ENCODE data around the gene GRIN3A. TPM values are rescaled to one million over a fixed set of nuclear protein-coding genes. Genes with fewer than 3 reads are reported as not detected.
A peak's percentile ranks its signal among the peaks of the same experiment; 100 is the strongest.

Gene GRIN3A
- total RNA-seq, 1 experiment from 2014 or later = not detected

DNA sequence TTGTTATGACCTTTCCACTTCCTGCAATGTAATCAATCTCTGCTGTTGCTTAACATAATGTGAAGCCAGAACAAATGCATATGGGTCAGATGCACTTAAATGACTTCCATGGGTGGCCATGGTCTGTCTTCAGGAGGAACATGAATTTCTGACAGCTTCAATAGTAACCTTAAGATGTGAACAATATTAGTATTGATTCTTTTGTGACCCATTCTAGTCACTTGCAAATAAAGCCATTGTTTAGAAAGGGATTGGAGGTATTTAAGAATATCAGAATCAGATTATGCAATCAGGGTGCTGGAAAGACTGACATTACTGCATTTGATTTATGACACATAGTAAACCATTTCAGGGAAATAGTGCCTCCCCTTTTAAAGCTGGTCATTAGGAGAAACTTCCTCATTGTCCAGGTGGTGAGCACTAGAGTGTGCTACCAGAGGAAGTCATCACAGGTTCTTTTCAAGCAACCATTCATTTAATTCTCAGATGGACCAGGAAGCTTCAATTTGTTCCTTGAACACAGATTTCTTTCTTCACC lies 32.1 kb downstream of the GRIN3A start:
- no peak for DNase-seq (ENCODE audit: low read depth)

DNA sequence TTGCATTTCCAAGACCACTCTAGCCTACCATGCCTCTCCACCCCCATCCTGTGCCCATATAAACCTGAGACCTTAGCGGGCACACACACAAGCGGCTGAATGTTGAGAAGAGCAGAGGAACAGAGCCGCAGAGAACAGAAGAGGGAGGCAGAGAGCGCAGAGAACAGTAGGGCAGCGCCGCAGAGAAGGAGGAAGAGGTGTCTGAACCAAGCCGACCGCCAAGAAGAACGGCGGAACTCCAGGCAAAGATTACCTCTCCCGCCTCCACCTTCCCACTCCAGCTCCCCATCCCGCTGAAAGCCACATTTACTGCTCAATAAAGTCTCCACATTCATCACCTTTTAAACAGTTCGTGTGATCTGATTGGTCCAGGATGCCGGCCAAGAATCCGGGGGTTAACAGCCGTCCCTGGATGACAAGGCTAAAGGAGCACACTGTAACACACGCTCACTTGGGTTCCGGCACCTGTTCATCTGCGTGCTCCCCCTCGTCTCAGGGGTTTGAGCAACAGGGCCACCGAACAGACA lies 33.2 kb downstream of the GRIN3A start:
- DNase-seq (ENCODE audit: low read depth) = peak; percentile 24

DNA sequence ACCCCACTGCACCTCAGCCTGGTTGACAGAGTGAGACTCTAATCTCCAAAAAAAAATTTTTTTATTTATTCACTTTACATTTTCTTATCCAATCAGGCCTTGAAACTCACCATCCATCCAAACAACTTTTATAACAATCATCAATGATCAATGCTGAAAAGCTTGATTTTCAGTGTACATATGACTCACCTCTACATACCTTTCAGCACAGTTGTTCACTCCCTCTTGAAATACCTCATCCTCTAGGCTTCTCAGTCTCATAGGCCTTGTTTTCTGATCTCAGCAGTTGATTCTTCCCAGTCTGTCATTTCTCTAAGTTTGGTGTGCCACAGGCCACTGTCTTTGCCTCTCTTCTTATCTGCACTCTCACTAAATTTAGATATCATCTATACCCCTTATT lies 36.2 kb downstream of the GRIN3A start:
- no peak for DNase-seq (ENCODE audit: low read depth)

DNA sequence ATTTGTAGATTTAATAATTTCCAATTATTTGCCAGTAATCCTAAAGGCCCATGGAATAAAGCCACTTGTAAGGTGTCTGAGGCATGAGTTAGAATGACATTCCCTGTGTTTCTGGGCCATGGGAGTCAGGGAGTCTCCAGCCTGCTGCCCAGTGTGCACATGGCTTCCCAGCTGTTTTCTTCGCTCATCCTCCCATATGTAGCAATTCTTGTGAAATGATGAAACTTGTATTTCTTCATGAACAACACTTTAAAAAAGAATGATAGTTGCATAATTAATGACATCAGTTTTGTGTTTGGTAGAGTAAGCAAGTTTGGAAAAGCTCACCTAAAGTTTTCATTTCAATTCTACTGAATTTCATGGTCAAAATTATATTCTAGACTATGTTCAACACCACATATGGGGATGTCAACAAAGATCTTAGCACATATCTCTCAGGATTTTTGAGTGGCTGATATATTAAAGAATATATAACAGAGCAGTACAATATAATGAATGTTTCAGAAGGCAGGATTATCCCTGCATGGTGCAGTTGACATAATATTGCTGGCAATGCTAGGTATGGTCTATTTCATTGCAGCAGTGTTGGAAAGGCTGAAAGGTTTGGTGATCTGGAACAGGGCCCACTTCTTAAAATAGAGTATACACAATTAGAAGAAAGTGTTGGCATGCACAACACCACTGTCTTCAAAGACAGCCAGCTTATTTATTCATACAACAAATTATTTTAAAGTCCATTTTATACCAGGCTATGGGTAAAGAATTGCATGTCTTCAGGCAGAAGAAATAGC lies 44.7 kb downstream of the GRIN3A start:
- no peak for DNase-seq (ENCODE audit: low read depth)

DNA sequence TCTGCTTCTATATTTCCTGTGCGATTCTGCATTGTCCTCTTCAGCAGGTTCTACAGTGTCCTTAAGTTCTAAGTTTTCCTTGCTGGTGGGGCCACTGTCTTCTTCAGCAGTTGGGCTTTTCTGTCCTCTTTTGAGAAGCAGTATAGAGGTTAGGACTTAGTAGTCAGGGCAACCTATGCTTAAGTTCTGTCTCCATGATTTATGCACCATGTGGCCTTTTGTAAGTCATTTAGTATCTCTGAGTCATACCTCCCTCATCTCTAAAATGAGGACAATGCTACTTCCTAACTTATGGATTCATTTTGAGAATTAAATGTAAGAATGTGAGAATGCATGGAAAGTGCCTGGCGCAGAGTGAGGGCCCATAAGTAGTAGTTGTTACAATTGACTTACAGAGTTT lies 46.8 kb downstream of the GRIN3A start:
- no peak for DNase-seq (ENCODE audit: low read depth)

DNA sequence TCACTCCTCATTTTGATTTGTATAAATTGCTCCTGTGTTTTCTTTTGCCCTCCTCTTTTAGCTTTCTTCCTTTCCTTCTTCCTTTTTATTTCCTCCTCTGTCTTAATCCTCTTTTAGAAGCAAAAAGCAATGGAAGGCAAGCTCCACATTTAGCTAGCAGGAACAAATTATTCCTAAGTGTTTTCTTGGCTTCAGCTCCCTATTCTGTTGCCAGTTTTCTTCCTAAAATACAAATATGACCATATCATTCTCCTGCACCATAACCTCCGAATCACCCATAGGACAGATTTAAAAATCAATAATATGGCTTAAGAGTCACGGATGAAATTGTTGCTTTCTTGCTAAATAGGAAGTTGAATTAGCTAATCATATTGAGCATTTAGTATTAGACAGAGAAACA lies 49.4 kb downstream of the GRIN3A start:
- DNase-seq (ENCODE audit: low read depth) = no peak

DNA sequence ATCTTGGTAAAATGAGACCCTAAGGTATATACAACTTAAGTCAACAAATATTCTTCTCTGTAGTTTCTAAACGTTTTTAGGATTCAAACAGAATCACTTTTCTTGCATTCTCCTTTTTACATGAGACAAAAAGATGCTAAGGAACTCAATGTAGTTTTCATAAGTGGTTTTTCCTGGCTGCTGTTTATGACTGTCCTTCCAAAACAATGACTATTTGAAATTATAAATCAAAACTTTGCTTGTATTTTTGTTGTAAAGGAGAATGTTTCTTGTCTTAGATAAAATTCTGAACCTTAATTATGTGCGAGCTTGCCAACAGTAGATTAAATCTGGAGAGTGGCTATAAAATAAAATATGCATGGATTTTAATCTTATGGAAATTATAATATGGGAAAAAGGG lies 53.8 kb downstream of the GRIN3A start:
- no peak for DNase-seq (ENCODE audit: low read depth)

DNA sequence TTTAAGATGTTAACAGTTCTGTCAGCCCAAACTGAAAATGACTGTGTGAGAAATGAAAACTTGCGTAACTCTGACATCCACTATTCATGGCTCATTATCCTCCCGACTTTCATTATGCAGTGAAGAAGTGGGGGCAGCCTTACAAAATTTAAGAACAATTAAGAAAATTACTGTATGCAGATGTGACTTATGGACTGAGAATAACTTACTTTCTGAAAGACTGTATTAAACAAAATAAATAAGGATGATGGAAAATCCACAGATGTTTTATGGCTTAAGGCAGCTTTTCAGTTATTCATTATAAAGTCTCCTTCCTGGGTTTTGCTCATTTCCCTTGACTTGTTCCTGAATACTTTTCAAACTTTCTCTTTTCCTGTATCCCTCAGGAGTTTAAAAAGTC lies 55.2 kb downstream of the GRIN3A start:
- DNase-seq (ENCODE audit: low read depth) = no peak

DNA sequence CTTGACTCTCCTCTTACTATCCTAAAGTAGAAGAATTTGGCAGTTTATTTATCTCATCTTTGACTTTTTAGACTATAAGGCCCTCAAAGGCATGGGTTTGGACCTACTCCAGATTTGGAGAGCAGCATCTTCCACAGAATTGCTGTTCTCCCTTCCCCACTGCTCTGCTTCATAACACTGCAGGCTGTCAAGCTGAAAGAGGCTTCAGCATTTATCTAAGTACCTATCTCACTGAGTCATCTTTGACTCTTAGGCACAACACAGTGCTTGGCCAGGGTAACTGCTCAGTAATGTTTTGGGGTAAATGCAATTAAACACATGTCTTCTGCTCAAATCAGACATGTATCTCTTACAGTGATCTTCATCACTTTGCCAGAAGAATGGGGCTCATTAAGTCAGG lies 60.6 kb downstream of the GRIN3A start:
- no peak for DNase-seq (ENCODE audit: low read depth)

DNA sequence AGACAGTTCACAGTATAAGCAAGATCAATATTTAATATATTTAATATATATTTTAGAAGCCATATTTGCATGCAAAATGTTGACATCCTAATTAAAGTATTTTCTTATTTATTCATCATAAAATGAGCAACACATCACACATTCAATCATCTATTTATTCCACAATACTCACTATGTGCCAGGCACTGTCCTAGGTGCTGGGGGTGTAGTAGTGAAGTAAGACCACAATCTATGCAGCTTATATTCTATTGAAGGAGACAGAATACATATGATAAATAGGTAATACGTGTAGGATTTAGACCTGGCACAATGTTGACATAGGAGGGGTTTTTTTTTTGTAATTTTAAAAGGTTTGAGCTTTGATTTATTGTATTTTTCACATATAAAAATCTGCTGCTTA lies 63.1 kb downstream of the GRIN3A start:
- DNase-seq (ENCODE audit: low read depth) = no peak

DNA sequence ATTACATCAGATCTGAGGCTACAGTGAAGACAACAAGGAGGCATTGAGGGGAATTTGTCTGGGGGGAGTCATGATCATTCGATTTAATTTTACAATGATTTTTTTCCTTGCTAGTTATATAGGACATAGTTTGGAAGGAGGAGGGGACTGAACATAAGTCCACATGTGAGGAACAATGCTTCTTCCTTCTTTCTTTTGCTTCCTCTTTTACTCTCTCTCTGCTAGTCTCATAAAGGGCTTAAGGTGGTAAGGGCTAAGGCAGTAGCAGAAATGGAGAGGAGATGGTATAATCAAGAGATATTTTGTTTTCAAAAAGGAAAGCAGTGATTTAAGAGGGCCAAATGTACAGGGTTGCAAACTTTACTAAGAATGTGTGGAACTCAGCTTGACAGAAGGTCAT lies 64.3 kb downstream of the GRIN3A start:
- no peak for DNase-seq (ENCODE audit: low read depth)

DNA sequence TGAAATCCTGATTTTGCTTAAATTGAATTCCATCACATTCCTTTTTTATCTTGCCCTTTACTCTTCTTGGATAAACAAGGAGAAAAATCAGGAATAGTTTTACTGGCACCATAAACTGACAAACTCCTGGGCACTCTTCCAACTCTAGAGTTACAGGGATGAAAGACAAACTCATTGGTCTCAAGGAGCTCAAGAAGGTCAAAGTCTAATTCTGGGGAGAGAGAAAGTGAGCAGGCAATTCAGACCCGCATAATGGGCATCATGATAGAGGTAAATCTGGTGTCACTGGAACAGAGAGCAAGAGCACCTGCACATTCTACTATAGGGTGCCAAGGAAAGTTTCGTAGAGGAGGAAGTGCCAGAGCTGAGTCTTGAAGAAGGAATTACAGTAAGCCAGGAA lies 64.8 kb downstream of the GRIN3A start:
- no peak for DNase-seq (ENCODE audit: low read depth)

DNA sequence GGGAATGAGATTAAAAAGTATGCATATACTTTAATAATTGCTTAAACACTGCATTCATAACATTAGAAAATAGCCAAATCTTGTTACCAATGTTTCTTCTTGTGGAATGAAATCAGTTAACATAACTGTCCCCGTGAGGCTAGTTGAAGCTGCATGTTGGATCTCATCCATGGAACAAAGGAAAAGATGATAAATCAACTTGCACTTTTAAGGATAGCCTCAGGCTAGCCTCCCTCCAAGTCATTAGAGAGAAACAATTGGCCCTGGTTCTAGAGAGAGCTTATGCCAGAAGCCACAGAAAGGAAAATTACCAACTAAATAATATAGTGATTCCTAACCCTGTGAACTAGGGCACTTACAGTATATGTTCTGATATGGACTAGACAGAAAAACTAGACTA lies 66.9 kb downstream of the GRIN3A start:
- DNase-seq (ENCODE audit: low read depth) = peak; percentile 4

DNA sequence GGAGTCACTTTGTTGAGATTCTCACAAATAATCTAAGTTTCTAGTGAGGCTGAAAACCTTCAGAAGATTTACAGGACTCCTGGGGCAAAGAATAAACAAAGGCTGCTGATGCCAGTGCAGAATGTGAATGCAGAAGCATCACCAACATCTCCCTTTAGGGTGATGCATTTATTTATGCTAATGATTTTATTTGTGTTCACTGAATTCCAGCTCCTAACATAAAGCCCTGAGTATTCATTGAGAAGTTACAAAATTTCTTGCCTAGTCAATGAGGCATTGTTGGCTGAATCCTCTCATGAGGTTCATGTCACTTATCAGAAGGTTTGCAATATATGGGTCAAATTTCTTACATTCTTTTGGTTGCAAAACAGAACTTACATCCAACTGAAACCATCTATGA lies 70.0 kb downstream of the GRIN3A start:
- DNase-seq (ENCODE audit: low read depth) = no peak

DNA sequence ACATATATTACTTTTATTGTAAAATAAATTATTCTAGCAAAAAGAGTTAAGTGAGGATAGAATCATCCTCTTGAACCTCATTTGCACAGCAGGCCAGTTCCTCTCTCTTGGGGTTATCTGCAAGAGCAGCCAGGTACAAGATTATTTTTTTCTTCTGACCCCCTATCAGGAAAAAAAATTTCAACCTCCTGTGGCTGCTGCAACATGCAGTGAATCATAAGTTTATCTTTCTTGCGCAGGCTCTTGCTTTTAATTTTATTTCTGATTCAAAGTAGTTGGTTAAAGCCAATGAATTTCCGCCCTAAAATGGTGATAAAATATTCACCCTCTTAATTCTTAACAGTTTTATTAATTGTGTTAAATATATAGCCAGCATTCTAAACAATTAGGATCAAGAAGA lies 74.0 kb downstream of the GRIN3A start:
- no peak for DNase-seq (ENCODE audit: low read depth)

DNA sequence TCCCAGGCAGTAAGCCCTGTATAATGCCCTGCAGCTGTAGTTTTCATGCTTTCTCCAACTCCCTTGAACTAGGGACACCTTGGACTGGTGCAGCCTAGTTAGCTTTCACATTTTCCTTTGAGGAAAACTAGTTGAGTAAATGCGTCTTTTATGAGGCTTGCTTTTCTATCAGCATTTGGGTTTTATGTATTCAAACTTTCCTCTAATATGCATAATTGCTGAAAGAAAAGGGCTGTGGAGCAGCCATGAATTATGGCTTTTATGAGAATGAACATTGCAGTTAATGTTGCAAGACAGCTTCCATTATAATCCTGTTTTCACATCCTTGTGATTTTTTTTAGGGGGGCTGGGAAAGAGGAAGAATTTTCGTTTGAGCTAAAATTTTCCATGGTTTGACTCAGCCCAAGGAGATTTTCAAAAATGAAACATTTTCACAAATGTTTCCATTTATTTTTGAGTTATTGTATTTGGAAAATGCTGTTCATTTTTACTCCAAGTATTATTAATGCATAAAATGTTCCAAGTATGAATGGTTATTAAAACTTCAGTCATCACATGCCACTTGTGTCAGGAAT lies 85.8 kb downstream of the GRIN3A start:
- DNase-seq (ENCODE audit: low read depth) = no peak

DNA sequence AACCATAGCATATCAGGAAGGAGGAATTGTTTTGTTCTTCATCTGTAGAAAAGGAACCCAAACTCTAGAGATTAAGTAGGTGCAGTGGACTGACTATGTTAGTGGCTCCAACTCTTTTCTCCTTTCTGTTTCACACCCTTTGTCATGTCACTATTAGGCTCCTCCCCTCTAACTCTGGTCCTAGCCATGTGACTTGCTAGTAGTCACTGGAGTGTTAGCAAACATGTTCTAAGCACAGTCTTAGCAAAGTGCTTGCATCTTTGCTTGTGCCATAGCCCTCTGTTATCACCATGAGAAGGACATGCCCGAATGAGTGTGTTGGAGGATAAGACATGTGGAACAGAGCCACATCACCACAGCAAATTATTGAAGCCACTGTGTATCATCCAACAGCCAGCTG lies 88.3 kb downstream of the GRIN3A start:
- DNase-seq (ENCODE audit: low read depth) = no peak

DNA sequence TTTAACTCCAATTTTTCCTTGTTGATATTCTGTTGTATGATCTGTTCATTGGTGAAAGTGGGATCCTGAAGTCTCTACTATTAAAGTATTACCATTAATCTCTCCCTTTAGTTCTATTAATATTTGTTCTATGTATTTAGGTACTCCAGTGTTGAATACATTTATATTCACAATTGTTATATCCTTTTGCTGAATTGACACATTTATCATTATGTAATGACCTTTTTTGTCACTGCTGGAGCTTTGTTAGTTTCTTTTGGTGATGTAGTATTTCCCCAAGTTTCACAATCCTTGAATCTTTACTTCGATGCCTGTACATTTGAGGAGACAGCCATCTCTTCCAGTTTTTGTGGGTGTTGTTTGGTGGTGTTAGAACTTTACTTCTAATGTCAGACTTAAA lies 90.0 kb downstream of the GRIN3A start:
- DNase-seq (ENCODE audit: low read depth) = no peak

DNA sequence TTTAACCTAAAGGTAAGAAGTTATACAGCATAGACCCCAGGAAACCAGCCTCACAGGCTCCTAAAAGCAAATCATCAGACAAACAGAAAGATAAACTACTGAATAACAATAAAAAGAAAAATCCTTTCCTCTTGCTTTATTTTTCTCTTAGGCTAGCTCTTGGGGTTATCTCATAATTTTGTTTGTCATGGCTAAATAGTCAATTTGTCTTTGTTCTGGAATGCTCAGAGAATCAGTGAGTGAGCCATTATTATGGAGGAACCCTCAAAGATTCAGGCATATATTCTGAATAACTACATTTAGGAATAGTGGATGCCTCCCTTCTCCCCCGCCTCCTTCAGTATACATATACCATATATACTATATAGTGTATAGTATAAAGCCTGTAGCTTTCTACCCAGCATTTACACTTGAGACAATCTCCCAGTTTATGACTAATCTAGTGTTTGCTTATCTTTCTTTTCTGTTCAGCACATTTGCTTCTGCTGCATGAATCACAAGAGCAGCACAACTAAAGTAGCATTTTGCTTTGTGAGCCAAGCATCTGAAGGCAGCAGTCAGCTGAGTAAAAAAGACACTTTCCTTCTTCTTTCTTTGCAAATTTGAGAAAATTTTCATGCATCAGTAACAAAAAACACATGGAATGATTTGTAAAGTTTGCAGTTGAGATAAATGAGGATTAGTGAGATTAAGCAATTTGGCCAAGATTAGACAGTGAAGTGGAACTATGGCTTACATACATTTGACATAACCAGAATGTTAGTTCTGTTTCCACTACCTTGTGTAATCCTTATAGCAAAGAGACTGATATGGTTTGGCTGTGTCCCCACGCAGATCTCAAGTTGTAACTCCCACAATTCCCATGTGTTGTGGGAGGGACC lies 98.4 kb downstream of the GRIN3A start:
- DNase-seq (ENCODE audit: low read depth) = no peak

DNA sequence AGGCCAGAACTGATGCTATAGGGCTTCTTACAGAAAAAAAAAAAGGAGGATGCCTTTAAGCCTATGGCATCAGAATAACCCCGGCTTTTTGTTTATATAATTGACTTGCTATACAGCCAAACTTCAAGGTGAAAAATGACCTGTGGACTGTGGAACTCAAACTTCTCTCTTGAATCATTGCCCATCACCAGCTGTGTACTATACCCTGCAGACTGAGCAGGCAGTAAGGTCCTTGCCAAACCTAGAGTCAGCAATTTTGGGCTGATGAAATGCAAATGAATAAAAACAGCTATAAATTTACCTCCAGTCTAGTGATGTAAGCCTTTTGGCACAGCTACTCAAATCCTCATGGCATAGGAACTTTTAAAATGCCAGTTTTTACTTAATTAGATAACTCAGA lies 99.1 kb downstream of the GRIN3A start:
- no peak for DNase-seq (ENCODE audit: low read depth)

DNA sequence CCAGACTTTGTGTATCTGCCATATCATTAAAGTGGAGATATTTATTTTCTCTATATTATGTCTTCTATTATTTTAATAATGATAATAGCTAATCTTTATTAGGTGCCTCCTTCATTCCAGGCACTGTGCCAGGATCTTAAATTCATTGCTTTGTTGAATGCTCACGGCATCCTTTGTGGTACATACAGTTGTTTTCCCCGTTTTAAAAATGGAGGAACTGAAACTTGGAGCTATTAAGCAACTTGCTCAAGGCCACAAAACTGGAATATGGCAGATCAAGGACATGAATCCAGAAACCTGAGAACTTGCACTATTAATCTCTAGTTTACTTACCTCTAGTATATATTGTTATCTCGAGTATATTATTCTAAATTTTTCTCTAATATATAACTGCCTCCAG lies 102.2 kb downstream of the GRIN3A start:
- DNase-seq (ENCODE audit: low read depth) = no peak

DNA sequence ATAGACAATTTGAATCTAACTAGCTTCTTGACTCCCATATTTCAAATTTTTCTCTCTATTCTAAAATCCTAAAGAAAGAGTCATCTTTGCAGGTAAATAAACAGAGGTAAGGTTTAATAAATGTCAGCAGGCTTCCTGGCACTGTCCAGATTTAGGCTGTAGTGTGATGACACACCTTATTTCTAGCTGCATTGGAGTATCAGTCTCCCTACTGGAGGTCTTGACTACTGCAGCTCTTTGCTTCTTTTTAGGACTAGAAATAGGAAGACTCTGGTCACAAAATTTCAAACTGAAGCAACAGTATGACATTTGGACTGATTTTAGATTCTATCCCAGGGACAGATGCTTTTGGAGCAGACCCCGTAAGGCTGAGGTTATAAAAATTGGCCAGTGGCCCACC lies 103.0 kb downstream of the GRIN3A start:
- DNase-seq (ENCODE audit: low read depth) = no peak
